Measurements from ENCODE around the gene RIT1.

RIT1 gene

DNA sequence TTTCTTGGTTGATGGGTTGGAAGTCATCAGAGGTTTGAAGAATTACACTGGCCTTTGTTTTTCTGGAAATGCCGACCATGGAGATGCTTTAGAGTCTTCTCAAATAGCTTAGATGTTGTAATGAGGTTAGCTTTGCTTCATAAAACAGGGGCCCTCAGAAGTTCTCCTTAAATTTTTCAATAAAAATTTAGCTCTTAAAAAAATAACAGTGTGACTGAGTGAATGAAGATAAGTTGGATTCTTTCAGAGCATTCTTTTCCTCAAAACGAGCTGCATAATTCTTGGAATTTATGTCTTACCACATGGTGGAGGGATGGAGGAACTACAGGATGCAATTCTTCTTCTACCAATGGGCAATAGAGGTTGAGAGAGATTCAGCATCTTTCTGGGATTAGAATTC lies 28.4 kb downstream of the RIT1 start:
- TF ChIP-seq, protein P1, sequence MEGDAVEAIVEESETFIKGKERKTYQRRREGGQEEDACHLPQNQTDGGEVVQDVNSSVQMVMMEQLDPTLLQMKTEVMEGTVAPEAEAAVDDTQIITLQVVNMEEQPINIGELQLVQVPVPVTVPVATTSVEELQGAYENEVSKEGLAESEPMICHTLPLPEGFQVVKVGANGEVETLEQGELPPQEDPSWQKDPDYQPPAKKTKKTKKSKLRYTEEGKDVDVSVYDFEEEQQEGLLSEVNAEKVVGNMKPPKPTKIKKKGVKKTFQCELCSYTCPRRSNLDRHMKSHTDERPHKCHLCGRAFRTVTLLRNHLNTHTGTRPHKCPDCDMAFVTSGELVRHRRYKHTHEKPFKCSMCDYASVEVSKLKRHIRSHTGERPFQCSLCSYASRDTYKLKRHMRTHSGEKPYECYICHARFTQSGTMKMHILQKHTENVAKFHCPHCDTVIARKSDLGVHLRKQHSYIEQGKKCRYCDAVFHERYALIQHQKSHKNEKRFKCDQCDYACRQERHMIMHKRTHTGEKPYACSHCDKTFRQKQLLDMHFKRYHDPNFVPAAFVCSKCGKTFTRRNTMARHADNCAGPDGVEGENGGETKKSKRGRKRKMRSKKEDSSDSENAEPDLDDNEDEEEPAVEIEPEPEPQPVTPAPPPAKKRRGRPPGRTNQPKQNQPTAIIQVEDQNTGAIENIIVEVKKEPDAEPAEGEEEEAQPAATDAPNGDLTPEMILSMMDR (IDR thresholded peaks at IDR 0.05), result no peak

DNA sequence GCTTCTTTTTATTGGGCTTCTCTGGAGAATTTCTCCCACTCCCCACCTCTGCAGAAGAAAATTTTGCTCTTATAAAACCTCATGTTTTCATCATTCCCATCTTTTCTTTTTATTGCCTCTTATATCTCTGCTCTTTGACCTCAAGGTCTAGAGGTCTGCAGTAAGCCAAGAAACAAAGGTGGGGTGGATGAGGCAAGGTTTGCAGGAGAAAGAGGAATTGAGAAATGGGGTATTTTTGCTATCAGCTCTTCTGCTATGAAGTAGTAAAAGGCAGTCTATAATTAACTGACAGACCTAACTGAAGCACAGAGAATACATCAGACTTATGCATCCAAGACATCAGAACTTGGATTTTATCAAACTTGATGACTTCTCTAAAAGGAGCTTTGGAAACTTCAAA lies 28.9 kb downstream of the RIT1 start:
- TF ChIP-seq, protein P1 (IDR thresholded peaks at IDR 0.05), result no peak

DNA sequence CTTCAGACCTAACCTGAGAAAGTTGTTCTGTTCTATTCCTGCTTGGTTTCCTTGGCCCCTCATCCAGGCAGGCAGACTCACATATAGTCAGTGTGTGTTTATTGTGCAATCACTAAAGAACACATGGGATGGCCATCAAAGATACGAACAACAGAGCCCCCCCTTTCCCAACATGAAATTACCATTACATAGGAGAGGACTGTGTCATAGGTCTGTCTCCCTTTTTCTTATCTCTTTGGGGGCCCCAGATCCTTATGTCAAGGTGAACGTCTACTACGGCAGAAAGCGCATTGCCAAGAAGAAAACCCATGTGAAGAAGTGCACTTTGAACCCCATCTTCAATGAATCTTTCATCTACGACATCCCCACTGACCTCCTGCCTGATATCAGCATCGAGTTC lies 30.2 kb downstream of the RIT1 start:
- TF ChIP-seq, protein P1 (IDR thresholded peaks at IDR 0.05), result no peak

DNA sequence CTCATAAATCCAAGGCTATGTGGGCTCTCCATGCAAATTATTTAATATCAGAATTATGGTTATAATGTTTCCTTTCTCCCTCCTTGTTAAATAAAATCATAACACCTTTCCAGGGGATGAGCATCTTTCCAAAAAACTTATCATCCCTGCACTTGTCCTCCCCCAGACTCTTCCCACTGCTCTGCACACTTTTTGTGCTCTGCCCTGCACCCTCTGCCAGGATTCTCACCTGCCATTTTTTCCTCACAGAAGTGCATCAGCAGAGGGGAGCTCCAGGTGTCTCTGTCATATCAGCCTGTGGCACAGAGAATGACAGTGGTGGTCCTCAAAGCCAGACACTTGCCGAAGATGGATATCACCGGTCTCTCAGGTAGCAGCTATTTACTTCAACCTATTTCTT lies 30.9 kb downstream of the RIT1 start:
- TF ChIP-seq, protein P1 (IDR thresholded peaks at IDR 0.05), result no peak

DNA sequence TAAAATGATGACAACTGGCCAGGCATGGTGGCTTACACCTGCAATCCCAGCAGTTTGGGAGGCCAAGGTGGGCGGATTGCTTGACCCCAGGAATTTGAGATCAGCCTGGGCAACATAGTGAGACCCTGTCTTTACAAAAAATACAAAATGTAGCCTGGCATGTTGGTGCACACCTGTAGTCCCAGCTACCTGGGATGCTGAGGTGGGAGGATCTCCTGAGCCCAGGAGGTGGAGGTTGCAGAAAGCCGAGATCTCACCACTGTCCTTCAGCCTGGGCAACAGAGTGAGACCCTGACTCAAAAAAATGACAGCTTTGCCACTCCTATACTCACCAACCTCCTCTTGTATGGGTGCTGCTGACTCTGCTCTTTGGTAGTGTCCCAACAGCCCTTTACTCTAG lies 33.2 kb downstream of the RIT1 start:
- TF ChIP-seq, protein P1 (IDR thresholded peaks at IDR 0.05), result no peak

DNA sequence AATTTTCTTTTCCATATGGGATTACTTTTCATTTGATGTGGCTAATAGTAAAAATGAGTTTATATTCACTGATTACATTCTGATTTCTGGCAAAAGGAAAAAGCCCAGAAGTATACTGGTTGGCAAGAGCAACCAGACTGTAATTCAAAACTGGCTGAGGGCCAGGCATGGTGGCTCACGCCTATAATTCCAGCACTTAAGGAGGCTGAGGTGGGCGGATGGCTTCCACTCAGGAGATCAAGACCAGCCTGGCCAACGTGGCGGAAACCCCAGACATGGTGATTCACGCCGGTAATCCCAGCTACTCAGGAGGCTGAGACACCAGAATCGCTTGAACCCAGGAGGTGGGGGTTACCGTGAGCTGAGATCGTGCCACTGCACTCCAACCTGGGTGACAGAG lies 37.3 kb downstream of the RIT1 start:
- TF ChIP-seq, protein P1 (IDR thresholded peaks at IDR 0.05), result no peak

DNA sequence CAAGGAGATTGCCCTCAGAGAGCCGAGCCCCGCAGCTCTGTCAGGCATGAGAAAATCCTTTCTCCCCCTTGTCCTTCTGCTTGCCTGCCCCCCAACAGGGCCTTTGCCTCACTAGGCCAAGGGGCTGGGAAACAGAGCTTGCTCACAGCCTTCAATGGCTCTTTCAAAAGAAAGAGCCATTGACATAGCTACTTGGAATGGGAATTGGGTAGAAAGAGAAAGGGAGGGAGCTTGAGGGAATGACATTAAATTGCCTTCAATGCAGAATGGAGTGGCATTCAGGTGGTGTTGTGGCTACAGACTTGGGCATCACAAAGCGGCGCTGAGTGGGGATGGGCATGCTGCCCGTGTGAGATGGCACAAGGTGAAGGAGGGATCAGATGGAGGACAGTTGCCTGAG lies 38.6 kb downstream of the RIT1 start:
- TF ChIP-seq, protein P1 (IDR thresholded peaks at IDR 0.05), result no peak

DNA sequence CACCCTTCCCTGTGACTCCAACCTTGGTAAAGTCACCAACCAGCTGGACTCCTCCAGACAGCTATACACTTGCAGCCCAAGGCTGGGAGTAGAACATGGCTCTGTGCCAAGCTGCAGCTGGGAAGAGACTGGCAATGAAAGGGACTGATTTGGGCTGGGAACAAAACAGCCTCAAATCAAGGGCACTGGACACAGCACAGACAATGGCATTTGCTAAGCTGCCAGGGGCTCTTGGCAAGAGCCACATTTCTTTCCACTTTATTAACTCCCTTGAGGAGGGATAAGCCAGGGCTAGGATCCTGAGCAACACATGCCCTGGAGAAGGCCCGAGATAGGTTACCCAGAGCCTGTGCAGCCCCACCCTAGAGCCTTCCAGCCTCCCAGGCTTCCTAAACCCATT lies 39.8 kb downstream of the RIT1 start:
- TF ChIP-seq, protein P1 (IDR thresholded peaks at IDR 0.05), result no peak

All from LNCAP (cell line).